GM10266 (cell line): ENCODE data around the gene LRRC49.
"Not testable (repeated sequence)": the region's sequence is repeated elsewhere in the genome, so short reads cannot be mapped to it uniquely, and the experiment has no call there.

Experiments
- DNase-seq: peaks from one replicate; pipeline ENCODE4 v3.0.0; 2012; ENCODE audit errors: extremely low spot score
- CTCF ChIP-seq: IDR thresholded peaks from 2 replicates; pipeline ENCODE4 v1.5.1; 2012; ENCODE audit warnings: mild to moderate bottlenecking, low read depth; ENCODE audit not compliant: control insufficient read depth, insufficient read depth; ENCODE audit errors: missing control alignments

LRRC49 gene

GRCh38 chr15:70912187-70912586 lies 19.6 kb downstream of the LRRC49 start:
- no peak for DNase-seq

GRCh38 chr15:70916531-70916930 lies 23.9 kb downstream of the LRRC49 start:
- no peak for TF ChIP-seq CTCF
- DNase-seq: no peak

More at GRCh38 chr15:70912187-70912586, 19.6 kb downstream of the LRRC49 start:
- no peak for TF ChIP-seq CTCF

GRCh38 chr15:70917955-70918354 lies 25.3 kb downstream of the LRRC49 start:
- no peak for TF ChIP-seq CTCF
- DNase-seq: no peak

- TF ChIP-seq CTCF: no peak
- DNase-seq: peak; percentile 43
Observed at GRCh38 chr15:70920981-70921696, 28.5 kb downstream of the LRRC49 start.

- no peak for DNase-seq
- no peak for TF ChIP-seq CTCF
Observed at GRCh38 chr15:70922119-70922518, 29.5 kb downstream of the LRRC49 start.

- TF ChIP-seq CTCF: no peak
- DNase-seq: no peak
Observed at GRCh38 chr15:70923311-70924080, 30.9 kb downstream of the LRRC49 start.

GRCh38 chr15:70926914-70927313 lies 34.3 kb downstream of the LRRC49 start:
- not testable (repeated sequence) for DNase-seq
